GM11168 (cell line): ENCODE data around the gene OR5AN1.

Source experiments
- in situ Hi-C: fragments of 300-500 bp; cut with MboI; formaldehyde crosslinking; loops from one replicate; pipeline ENCODE4 v1.12.0; 2022; ENCODE audit warnings: low sequenced_read_pairs; ENCODE audit not compliant: unreplicated experiment

The OR5AN1 gene

DNA sequence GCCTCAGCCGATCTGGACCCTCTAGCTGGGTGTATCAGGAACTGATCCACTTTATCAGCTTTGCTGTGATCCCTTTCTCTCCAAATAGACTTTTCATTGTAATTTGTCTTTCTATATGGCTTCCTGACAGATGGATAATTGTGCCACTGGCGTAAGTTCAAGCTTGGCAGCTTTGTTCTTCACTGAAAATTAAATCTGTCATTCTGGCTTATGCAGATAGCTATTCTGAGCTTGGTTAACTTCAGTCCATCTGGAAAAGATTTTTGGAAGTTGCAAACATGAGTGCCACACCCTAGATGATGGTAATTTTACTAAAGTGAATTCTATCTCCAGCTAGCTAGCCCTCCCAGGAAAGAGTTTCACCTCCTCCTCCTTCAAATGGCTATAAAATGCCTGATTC lies 59.5 kb downstream of the OR5AN1 start:
- in situ Hi-C loops, result no loop called here
